SU-DHL-6 (cell line): ENCODE data around the gene CCDC144A.
"Not testable (repeated sequence)": the region's sequence is repeated elsewhere in the genome, so short reads cannot be mapped to it uniquely, and the experiment has no call there.

Source experiments
- H2AFZ ChIP-seq: fragments of 200-600 bp; sonication (generic); 2 replicates; pipeline ENCODE4 v1.6.1; 2014; ENCODE audit warnings: low read depth, mild to moderate bottlenecking, moderate library complexity, mixed read lengths, antibody characterized with exemption, low read length; ENCODE audit not compliant: severe bottlenecking
- H3F3A ChIP-seq: fragments of 200-600 bp; shearing (Covaris generic); 2 replicates; pipeline ENCODE4 v1.6.0; 2016; ENCODE audit warnings: antibody characterized with exemption, mild to moderate bottlenecking; ENCODE audit not compliant: insufficient read depth
- H3K27ac ChIP-seq: fragments of 200-600 bp; sonication (generic); 2 replicates; pipeline ENCODE4 v1.5.1; 2016; ENCODE audit warnings: low read depth, mild to moderate bottlenecking, low read length, moderate library complexity, mixed read lengths
- H3K27me3 ChIP-seq: fragments of 200-600 bp; sonication (generic), shearing (Covaris generic); 2 replicates; pipeline ENCODE4 v1.6.0; 2014; ENCODE audit warnings: mild to moderate bottlenecking, low read length
- H3K36me3 ChIP-seq: fragments of 200-600 bp; sonication (generic); 2 replicates; pipeline ENCODE4 v1.6.1; 2014; ENCODE audit warnings: mild to moderate bottlenecking, low read length, mixed read lengths
- H3K4me2 ChIP-seq: fragments of 300-600, 200-600 bp; shearing (Covaris generic), sonication (generic); 2 replicates; pipeline ENCODE4 v1.6.0; 2014; ENCODE audit warnings: low read length, low read depth, mild to moderate bottlenecking; ENCODE audit not compliant: poor library complexity, severe bottlenecking
- H3K4me3 ChIP-seq: fragments of 200-600 bp; sonication (generic); 2 replicates; pipeline ENCODE4 v1.5.1; 2014; ENCODE audit warnings: antibody characterized with exemption, low read length, mild to moderate bottlenecking, mixed read lengths; ENCODE audit not compliant: insufficient read depth, poor library complexity, severe bottlenecking
- H3K79me2 ChIP-seq: fragments of 200-600 bp; sonication (generic); 2 replicates; pipeline ENCODE4 v1.6.1; 2014; ENCODE audit warnings: mild to moderate bottlenecking, low read length, moderate library complexity; ENCODE audit not compliant: insufficient read depth
- H3K9ac ChIP-seq: fragments of 200-600 bp; sonication (generic); 2 replicates; pipeline ENCODE4 v1.7.0; 2014; ENCODE audit warnings: mild to moderate bottlenecking, low read length
- H3K9me2 ChIP-seq: fragments of 200-600 bp; sonication (generic); replicated peaks from 2 replicates; pipeline ENCODE4 v1.6.1; 2014; ENCODE audit warnings: low read length; ENCODE audit not compliant: insufficient read depth
- H3K9me3 ChIP-seq: fragments of 200-600 bp; sonication (generic); 2 replicates; pipeline ENCODE4 v1.6.1; 2014; ENCODE audit warnings: low read length, mixed read lengths; ENCODE audit not compliant: insufficient read depth
- H4K20me1 ChIP-seq: fragments of 200-600 bp; sonication (generic); 2 replicates; pipeline ENCODE4 v1.6.1; 2014; ENCODE audit warnings: low read depth, mild to moderate bottlenecking, antibody characterized with exemption, low read length, moderate library complexity, mixed read lengths
- EZH2phosphoT487 ChIP-seq: fragments of 200-600 bp; sonication (generic), shearing (Covaris generic); conservative IDR thresholded peaks from 2 replicates; pipeline ENCODE4 v1.6.1; 2018; ENCODE audit warnings: mild to moderate bottlenecking, antibody characterized with exemption, low read length, moderate library complexity, mixed read lengths
- TF ChIP-seq, protein P1 (sequence below): fragments of 200-600 bp; sonication (generic); IDR thresholded peaks from one replicate; pipeline ENCODE4 v1.5.1; 2017; ENCODE audit warnings: antibody characterized with exemption, mild to moderate bottlenecking, low read length, moderate library complexity; ENCODE audit not compliant: insufficient read depth, poor library complexity, severe bottlenecking

The CCDC144A gene, protein sequence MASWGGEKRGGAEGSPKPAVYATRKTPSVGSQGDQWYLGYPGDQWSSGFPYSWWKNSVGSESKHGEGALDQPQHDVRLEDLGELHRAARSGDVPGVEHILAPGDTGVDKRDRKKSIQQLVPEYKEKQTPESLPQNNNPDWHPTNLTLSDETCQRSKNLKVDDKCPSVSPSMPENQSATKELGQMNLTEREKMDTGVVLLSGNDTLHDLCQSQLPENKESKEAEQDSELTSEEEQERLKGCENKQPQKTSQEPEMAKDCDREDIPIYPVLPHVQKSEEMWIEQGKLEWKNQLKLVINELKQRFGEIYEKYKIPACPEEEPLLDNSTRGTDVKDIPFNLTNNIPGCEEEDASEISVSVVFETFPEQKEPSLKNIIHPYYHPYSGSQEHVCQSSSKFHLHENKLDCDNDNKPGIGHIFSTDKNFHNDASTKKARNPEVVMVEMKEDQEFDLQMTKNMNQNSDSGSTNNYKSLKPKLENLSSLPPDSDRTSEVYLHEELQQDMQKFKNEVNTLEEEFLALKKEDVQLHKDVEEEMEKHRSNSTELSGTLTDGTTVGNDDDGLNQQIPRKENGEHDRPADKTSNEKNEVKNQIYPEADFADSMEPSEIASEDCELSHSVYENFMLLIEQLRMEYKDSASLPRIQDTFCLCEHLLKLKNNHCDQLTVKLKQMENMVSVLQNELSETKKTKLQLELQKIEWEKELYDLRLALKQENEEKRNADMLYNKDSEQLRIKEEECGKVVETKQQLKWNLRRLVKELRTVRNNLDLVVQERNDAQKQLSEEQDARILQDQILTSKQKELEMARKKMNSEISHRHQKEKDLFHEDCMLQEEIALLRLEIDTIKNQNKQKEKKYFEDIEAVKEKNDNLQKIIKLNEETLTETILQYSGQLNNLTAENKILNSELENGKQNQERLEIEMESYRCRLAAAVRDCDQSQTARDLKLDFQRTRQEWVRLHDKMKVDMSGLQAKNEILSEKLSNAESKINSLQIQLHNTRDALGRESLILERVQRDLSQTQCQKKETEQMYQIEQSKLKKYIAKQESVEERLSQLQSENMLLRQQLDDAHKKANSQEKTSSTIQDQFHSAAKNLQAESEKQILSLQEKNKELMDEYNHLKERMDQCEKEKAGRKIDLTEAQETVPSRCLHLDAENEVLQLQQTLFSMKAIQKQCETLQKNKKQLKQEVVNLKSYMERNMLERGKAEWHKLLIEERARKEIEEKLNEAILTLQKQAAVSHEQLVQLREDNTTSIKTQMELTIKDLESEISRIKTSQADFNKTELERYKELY (N-terminal part only)

DNA sequence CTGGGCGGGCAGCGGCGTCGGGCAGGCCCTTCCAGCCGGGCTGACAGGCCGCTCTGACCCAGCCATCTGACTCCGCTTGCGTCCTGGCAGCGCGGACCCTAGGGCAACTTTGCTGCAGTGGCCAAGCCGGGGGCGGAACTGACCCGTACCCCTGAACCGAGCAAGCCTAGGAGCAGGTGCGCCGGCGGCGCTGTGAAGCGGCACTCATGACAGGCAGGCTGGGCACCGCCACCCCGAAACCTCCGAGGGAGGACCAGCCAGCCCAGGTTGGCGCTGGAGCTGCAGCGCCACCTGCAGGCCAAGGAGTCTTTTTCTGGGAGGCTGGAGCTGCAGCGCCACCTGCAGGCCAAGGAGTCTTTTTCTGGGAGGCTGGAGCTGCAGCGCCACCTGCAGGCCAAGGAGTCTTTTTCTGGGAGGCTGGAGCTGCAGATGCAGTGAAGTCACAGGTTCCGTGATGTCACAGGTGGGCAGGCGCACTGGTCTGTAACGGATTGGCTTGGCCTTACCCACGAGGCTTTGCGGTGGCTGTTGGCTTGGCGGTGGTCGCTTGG lies at the start of gene CCDC144A:
Gene CCDC144A (plus strand): TSS at position 511 of the 551 bp plus-strand sequence. CDS start 160 bp downstream, outside the sequence.
- not testable (repeated sequence) for H3K4me2 ChIP-seq, H3K36me3 ChIP-seq, H3K27me3 ChIP-seq, H3K9me3 ChIP-seq, H3K9me2 ChIP-seq, H3K9ac ChIP-seq, H3K27ac ChIP-seq, H2AFZ ChIP-seq, H3K79me2 ChIP-seq, H3K4me3 ChIP-seq, H4K20me1 ChIP-seq, H3F3A ChIP-seq
- TF ChIP-seq, protein P1, sequence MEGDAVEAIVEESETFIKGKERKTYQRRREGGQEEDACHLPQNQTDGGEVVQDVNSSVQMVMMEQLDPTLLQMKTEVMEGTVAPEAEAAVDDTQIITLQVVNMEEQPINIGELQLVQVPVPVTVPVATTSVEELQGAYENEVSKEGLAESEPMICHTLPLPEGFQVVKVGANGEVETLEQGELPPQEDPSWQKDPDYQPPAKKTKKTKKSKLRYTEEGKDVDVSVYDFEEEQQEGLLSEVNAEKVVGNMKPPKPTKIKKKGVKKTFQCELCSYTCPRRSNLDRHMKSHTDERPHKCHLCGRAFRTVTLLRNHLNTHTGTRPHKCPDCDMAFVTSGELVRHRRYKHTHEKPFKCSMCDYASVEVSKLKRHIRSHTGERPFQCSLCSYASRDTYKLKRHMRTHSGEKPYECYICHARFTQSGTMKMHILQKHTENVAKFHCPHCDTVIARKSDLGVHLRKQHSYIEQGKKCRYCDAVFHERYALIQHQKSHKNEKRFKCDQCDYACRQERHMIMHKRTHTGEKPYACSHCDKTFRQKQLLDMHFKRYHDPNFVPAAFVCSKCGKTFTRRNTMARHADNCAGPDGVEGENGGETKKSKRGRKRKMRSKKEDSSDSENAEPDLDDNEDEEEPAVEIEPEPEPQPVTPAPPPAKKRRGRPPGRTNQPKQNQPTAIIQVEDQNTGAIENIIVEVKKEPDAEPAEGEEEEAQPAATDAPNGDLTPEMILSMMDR, result peak; percentile 68

DNA sequence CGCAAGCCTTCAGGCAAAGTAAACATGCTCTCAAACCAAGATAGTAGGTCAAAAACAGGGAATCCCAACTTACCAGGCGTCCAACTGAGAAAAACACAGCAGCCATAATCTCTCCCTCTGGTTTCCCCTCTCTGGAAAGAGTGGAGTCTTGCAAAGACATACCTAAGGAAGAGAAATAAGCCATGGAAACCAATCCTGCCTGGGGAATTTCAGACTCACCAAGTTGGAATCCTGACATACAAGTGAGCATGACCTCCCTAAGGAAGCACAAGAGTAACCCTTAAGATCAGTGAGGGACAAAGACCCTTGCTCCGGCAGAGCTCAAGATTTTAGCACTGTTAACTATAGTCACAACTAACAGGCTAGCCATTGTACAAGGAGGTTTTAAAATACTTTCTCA lies 40.5 kb upstream of the CCDC144A start:
- Histone ChIP-seq H3K27ac (no peak overlapping the region), H3F3A (no peaks in the 10 kb centered on the region; the same call in 1 of the 2 replicates), H2AFZ (no peak overlapping the region), H4K20me1 (no peaks in the 10 kb centered on the region), H3K4me2 (no peak overlapping the region), H3K36me3 (0 out of 2 replicates have a peak, but pooled peaks cover 4% of the 10 kb centered on the region), H3K9me2 (no peaks in the 10 kb centered on the region), H3K4me3 (no peak overlapping the region), H3K27me3 (no peaks in the 10 kb centered on the region), H3K79me2 (no peaks in the 10 kb centered on the region), H3K9ac (no peak overlapping the region), H3K9me3 (no peaks in the 10 kb centered on the region)
- TF ChIP-seq, protein P1, result no peak
- TF ChIP-seq EZH2phosphoT487, result no peak

DNA sequence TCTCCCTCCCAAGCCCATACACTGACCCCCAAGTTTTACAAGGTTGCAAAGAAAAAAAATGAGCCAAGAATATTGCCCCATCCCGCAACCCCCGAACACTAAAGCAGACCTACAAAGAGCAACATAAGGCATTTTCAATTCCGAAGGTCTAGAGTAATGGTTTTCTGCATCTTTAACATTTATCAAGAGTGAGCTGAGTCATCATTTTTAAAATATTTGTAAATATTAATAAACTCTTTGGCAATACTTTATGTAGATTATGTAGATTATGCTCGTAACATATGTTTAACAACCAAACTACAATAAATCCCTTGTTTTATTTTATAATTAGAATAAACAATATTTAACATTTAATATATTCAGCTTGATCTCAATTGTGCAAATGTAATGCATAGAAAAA lies 37.8 kb upstream of the CCDC144A start:
- Histone ChIP-seq H3K9ac (no peak overlapping the region), H3K9me3 (no peaks in the 10 kb centered on the region), H3K27ac (no peak overlapping the region), H3K4me3 (no peak overlapping the region), H3K27me3 (no peaks in the 10 kb centered on the region), H4K20me1 (no peaks in the 10 kb centered on the region), H3F3A (no peaks in the 10 kb centered on the region; the same call in 1 of the 2 replicates), H2AFZ (no peak overlapping the region), H3K36me3 (0 out of 2 replicates have a peak, but pooled peaks cover 4% of the 10 kb centered on the region), H3K9me2 (no peaks in the 10 kb centered on the region), H3K79me2 (no peaks in the 10 kb centered on the region), H3K4me2 (peak overlapping the region; percentile 72)
- TF ChIP-seq, protein P1, result no peak
- TF ChIP-seq EZH2phosphoT487, result no peak
